Measurements from ENCODE around the gene COA6. TPM values are rescaled to one million over a fixed set of nuclear protein-coding genes. Genes with fewer than 3 reads are reported as not detected.

Gene COA6
- total and polyA plus RNA-seq, 2 of the 13 experiments (the other 11 are each of a cell fraction or from before 2014, with no cell fraction given), result 32.4 to 104 TPM

DNA sequence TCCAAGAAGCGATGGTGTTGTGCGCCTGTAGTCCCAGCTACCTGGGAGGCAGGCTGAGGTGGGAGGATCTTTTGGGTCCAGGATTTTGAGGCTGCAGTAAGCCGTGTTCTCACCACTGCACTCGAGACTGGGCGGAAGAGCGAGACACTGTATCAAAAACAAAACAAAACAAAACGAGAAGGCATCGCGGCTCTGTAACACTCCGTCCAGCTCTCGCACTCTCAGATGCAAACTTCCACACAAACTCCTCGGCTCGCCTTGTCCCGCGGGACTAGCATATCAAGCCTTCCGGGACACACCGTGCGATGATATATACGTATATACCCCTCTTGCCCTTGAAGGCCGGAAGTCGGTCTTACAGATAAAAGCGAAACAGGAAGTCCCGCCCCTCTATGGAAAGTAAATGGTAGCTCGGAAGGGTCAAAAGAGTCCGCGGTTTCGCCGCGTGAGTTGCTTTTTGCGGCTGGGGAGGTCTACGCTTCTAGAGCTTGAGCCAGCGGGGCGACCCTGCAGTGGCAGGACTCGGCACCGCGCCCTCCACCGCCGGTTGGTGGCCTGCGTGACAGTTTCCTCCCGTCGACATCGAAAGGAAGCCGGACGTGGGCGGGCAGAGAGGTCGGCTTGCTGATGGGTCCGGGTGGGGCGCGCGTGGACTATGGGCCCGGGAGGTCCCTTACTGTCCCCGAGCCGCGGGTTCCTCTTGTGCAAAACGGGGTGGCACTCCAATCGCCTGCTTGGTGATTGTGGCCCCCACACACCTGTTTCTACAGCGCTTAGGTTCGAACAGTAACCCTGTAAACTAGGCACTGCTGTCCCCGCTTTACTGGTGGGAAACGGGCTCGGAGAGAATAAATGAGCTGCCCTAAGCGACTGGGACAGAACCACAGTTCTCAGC lies at the start of gene COA6 (continued):
- TF ChIP-seq HOXA7 (CRISPR knock-in tag; IDR thresholded peaks at IDR 0.05) (no peak), FOXP1 (IDR thresholded peaks at IDR 0.05) (no peak), FOXP1 (CRISPR knock-in tag; IDR thresholded peaks at IDR 0.05) (peak; percentile 37; the same call in 1 of the 2 replicates)
- TF ChIP-seq, protein P1, sequence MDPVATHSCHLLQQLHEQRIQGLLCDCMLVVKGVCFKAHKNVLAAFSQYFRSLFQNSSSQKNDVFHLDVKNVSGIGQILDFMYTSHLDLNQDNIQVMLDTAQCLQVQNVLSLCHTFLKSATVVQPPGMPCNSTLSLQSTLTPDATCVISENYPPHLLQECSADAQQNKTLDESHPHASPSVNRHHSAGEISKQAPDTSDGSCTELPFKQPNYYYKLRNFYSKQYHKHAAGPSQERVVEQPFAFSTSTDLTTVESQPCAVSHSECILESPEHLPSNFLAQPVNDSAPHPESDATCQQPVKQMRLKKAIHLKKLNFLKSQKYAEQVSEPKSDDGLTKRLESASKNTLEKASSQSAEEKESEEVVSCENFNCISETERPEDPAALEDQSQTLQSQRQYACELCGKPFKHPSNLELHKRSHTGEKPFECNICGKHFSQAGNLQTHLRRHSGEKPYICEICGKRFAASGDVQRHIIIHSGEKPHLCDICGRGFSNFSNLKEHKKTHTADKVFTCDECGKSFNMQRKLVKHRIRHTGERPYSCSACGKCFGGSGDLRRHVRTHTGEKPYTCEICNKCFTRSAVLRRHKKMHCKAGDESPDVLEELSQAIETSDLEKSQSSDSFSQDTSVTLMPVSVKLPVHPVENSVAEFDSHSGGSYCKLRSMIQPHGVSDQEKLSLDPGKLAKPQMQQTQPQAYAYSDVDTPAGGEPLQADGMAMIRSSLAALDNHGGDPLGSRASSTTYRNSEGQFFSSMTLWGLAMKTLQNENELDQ (CRISPR knock-in tag; IDR thresholded peaks at IDR 0.05; ENCODE audit: borderline replicate concordance), result no peak

DNA sequence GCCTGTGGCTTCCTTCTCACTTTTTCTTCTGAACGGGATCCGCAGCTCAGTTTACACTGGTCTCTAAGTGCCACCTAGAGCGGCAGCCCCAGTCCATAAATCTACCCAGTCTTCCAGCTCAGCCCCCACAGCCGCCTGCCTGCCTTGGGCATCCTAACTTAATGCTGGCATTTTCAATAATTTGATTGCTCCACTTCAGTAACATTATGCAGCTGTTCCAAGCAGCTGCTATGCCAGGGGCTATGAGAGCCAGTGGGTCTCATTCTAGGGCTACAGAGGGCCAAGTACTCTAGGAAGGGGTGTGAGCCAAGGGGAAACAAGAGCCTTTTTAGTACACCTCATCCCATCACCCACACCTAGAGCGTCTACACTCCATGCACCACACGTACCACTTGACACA lies 48.4 kb upstream of the COA6 start:
- no peak for FAIRE-seq
- no peaks in the 10 kb centered on the region for H3K79me2 ChIP-seq (ENCODE audit: insufficient read depth, low read length)
- DNase-seq (ENCODE audit: low spot score), result no peak
- no peaks in the 10 kb centered on the region for H4K20me1 ChIP-seq (ENCODE audit: insufficient read depth, low read length)
- no peak overlapping the region for H3K4me2 ChIP-seq (ENCODE audit: low read depth, low read length)
- in situ Hi-C loops (cut with HindIII; ENCODE audit: extremely low pct_ligation_motif_present, low pct_unique_long_range_greater_than_20kb), result loop anchor here (25.0 kb wide), 1 partner anchor 188 kb away; no protein-coding TSS in a partner anchor
- no peak overlapping the region for H3K9ac ChIP-seq (ENCODE audit: insufficient read depth, low read depth, low read length)
- no peaks in the 10 kb centered on the region; a peak in 1 of 5 replicates for H3K27me3 ChIP-seq (ENCODE audit: control insufficient read depth in 1 of 2, insufficient read depth in 2 of 2, low read length in 2 of 2)
- H3K4me1 ChIP-seq (ENCODE audit: insufficient read depth, low read length), result peaks cover 62% of the 10 kb centered on the region
- ChIA-PET POLR2A (no interaction called here), CTCF (ENCODE audit: low intra/inter-chr PET ratio, low total read pairs) (no interaction called here)
- no peak overlapping the region for H2AFZ ChIP-seq (ENCODE audit: low read length)
- no TSS peak for BruUV-seq (replicated peaks)
- H3K4me3 ChIP-seq (replicated peaks in 1 of 3; ENCODE audit: insufficient read depth in 1 of 3, low read depth in 2 of 3, low read length in 3 of 3), result no peak overlapping the region
- H3K27ac ChIP-seq (ENCODE audit: extremely low read length, insufficient read depth, low read length), result no peak overlapping the region
- H3K9me3 ChIP-seq (ENCODE audit: low read length), result no peaks in the 10 kb centered on the region
- ATAC-seq, result no peak
- H3K36me3 ChIP-seq (replicated peaks in 1 of 2; ENCODE audit: control insufficient read depth in 1 of 2, insufficient read depth in 2 of 2, low read length in 2 of 2), result no peaks in the 10 kb centered on the region
- intact Hi-C loops (cut with micrococcal nuclease; ENCODE audit: unreplicated experiment), result no loop called here
- 79% methylated on average over 6 of the region's 6 CpGs for WGBS (ENCODE audit: low lambda C conversion rate)
- TF ChIP-seq PTBP1 (IDR thresholded peaks at IDR 0.05; ENCODE audit: low read depth, low read length, poor library complexity, severe bottlenecking), result no peak

Data from HepG2 (cell line).